SK-N-SH treated with all-trans-retinoic acid at 6 μM for 48 hours (cell line): Measurements from ENCODE around the gene SCAP.

Experiments
- BACH2 ChIP-seq: fragments of 250-450 bp; sonication (Bioruptor Pico); IDR thresholded peaks from 2 replicates; pipeline ENCODE4 v1.9.0; 2021; ENCODE audit warnings: mild to moderate bottlenecking, borderline replicate concordance
- SNAI2 ChIP-seq: fragments of 250-450 bp; sonication (Bioruptor Pico); IDR thresholded peaks from 2 replicates; pipeline ENCODE4 v1.5.0; 2020; ENCODE audit warnings: mild to moderate bottlenecking, moderate library complexity
- TF ChIP-seq, protein P1 (sequence below): fragments of 250-450 bp; sonication (Bioruptor Pico); IDR thresholded peaks from 2 replicates; pipeline ENCODE4 v1.5.1; 2020; ENCODE audit warnings: low read depth, mild to moderate bottlenecking, moderate library complexity

DNA sequence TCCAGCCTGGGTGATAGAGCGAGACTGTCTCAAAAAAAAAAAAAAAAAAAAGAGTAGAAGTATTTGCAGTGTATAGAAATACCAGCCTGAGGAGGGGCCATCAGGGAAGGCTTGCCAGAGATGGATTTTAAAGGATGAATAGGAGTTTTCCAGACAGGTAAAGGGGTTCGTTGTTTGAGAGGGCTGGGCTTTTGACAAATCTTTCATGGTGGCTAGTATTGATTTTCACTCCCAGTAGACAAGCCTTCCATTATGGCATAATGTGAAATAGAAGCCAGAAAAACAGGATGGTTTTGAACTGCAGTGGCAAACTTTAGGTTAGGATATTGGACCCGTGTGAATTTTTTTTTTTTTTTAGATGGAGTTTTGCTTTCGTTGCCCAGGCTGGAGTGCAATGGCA, 91.3 kb downstream of the SCAP start:
- TF ChIP-seq SNAI2 = no peak
- no peak for TF ChIP-seq BACH2 (CRISPR knock-in tag)
- TF ChIP-seq, protein P1, sequence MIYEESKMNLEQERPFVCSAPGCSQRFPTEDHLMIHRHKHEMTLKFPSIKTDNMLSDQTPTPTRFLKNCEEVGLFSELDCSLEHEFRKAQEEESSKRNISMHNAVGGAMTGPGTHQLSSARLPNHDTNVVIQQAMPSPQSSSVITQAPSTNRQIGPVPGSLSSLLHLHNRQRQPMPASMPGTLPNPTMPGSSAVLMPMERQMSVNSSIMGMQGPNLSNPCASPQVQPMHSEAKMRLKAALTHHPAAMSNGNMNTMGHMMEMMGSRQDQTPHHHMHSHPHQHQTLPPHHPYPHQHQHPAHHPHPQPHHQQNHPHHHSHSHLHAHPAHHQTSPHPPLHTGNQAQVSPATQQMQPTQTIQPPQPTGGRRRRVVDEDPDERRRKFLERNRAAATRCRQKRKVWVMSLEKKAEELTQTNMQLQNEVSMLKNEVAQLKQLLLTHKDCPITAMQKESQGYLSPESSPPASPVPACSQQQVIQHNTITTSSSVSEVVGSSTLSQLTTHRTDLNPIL (CRISPR knock-in tag) = no peak
